ENCODE measurements around the gene TEX22.

DNA sequence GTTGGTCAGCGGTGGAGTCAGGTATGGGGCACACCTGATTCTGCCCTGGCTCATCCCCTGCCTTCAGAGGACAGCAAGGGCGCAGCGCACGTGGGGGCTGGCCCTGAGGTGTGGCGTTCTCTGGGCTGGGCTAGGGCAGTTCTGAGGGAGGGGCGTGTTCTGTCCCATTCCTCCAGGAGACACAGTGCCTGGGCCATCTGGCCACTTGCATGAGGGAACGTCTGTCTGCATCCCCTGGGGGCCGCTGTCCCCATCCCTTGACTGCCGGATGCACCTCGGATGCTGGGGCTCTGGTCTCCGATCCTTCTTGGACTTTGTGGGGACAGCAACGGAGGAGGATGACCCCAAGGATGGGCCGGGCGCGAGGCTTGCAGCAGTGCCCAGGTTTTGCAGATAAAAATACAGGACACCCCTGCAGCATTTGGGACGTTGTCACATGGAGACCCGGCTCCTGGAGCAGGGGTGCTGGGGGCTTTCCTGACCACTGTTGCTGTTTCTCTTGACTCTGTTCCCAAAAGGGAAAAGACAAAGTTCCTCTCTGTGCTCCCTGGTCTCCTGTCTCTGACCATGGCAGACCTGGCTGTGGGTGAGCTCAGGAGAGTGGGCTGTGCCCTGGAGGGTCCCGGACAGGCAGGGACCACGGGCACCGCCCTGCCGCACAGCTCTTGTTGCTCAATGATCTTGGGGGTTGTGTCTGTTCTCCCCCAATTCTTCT lies 28.2 kb downstream of the TEX22 start:
- TF ChIP-seq, protein P1, sequence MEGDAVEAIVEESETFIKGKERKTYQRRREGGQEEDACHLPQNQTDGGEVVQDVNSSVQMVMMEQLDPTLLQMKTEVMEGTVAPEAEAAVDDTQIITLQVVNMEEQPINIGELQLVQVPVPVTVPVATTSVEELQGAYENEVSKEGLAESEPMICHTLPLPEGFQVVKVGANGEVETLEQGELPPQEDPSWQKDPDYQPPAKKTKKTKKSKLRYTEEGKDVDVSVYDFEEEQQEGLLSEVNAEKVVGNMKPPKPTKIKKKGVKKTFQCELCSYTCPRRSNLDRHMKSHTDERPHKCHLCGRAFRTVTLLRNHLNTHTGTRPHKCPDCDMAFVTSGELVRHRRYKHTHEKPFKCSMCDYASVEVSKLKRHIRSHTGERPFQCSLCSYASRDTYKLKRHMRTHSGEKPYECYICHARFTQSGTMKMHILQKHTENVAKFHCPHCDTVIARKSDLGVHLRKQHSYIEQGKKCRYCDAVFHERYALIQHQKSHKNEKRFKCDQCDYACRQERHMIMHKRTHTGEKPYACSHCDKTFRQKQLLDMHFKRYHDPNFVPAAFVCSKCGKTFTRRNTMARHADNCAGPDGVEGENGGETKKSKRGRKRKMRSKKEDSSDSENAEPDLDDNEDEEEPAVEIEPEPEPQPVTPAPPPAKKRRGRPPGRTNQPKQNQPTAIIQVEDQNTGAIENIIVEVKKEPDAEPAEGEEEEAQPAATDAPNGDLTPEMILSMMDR (conservative IDR thresholded peaks at IDR 0.05; ENCODE audit: low read length), result no peak
- TF ChIP-seq EZH2phosphoT487 (IDR thresholded peaks at IDR 0.05; ENCODE audit: borderline replicate concordance), result no peak

Measured in Loucy (cell line).